Measurements from ENCODE around the gene RELN. TPM values are rescaled to one million over a fixed set of nuclear protein-coding genes. Genes with fewer than 3 reads are reported as not detected.

The RELN gene
- total RNA-seq, 1 donor from 2014 or later: 3.8 TPM

GRCh38 chr7:103706805-103707204, 282.7 kb downstream of the RELN start:
- no peak for DNase-seq (ENCODE audit: low read depth)
- TF ChIP-seq CTCF (conservative IDR thresholded peaks at IDR 0.05; ENCODE audit: low read depth, low read length): no peak
- no peak overlapping the region for H3K4me3 ChIP-seq (ENCODE audit: low read depth, low read length)

- DNase-seq (ENCODE audit: low read depth): no peak
- H3K4me3 ChIP-seq (ENCODE audit: low read depth, low read length): no peak overlapping the region
- TF ChIP-seq CTCF (conservative IDR thresholded peaks at IDR 0.05; ENCODE audit: low read depth, low read length): no peak
These were observed 283.9 kb downstream of the RELN start for GRCh38 chr7:103705542-103705941.

- no peak for DNase-seq (ENCODE audit: low read depth)
- TF ChIP-seq CTCF (conservative IDR thresholded peaks at IDR 0.05; ENCODE audit: low read depth, low read length): no peak
- no peak overlapping the region for H3K4me3 ChIP-seq (ENCODE audit: low read depth, low read length)
These were observed 284.8 kb downstream of the RELN start for GRCh38 chr7:103704701-103705100.

- no peak for TF ChIP-seq CTCF (conservative IDR thresholded peaks at IDR 0.05; ENCODE audit: low read depth, low read length)
- H3K4me3 ChIP-seq (ENCODE audit: low read depth, low read length): no peak overlapping the region
These were observed 286.5 kb downstream of the RELN start for GRCh38 chr7:103702982-103703381.

GRCh38 chr7:103702454-103702853, 287.0 kb downstream of the RELN start:
- DNase-seq (ENCODE audit: low read depth): no peak
- TF ChIP-seq CTCF (conservative IDR thresholded peaks at IDR 0.05; ENCODE audit: low read depth, low read length): no peak

More at GRCh38 chr7:103702982-103703381, 286.5 kb downstream of the RELN start:
- DNase-seq (ENCODE audit: low read depth): no peak

GRCh38 chr7:103699032-103699431, 290.4 kb downstream of the RELN start:
- no peak for DNase-seq (ENCODE audit: low read depth)
- no peak for TF ChIP-seq CTCF (conservative IDR thresholded peaks at IDR 0.05; ENCODE audit: low read depth, low read length)

More at GRCh38 chr7:103702454-103702853, 287.0 kb downstream of the RELN start:
- H3K4me3 ChIP-seq (ENCODE audit: low read depth, low read length): no peak overlapping the region

GRCh38 chr7:103698064-103698463, 291.4 kb downstream of the RELN start:
- no peak overlapping the region for H3K4me3 ChIP-seq (ENCODE audit: low read depth, low read length)
- no peak for DNase-seq (ENCODE audit: low read depth)
- no peak for TF ChIP-seq CTCF (conservative IDR thresholded peaks at IDR 0.05; ENCODE audit: low read depth, low read length)

More at GRCh38 chr7:103699032-103699431, 290.4 kb downstream of the RELN start:
- no peak overlapping the region for H3K4me3 ChIP-seq (ENCODE audit: low read depth, low read length)
